ENCODE results near the gene POLR2C. TPM values are rescaled to one million over a fixed set of nuclear protein-coding genes. Genes with fewer than 3 reads are reported as not detected.

POLR2C gene
- total RNA-seq, 1 donor from 2014 or later: 52.7 TPM

Other genes with a start within 250 kb of the POLR2C start
- 81.4 TPM for gene ARL2BP, start 217.4 kb upstream of the POLR2C start, total RNA-seq
- 1.2 TPM for gene PLLP, start 178.0 kb upstream of the POLR2C start, total RNA-seq
- not detected for gene CCL22, start 103.9 kb upstream of the POLR2C start, total RNA-seq
- gene CX3CL1, start 90.2 kb upstream of the POLR2C start, total RNA-seq: 2.5 TPM
- not detected for gene CCL17, start 57.9 kb upstream of the POLR2C start, total RNA-seq
- gene CIAPIN1, start 15.3 kb upstream of the POLR2C start, total RNA-seq: 51.5 TPM
- 20.9 TPM for gene COQ9, start 15.2 kb upstream of the POLR2C start, total RNA-seq
- 65.0 TPM for gene DOK4, start 23.8 kb downstream of the POLR2C start, total RNA-seq
- gene CCDC102A, start 73.9 kb downstream of the POLR2C start, total RNA-seq: 1.7 TPM
- gene ADGRG5, start 80.0 kb downstream of the POLR2C start, total RNA-seq: not detected
- gene ADGRG1, start 166.0 kb downstream of the POLR2C start, total RNA-seq: 31.4 TPM
- 0.16 TPM for gene ADGRG3, start 205.6 kb downstream of the POLR2C start, total RNA-seq
- gene DRC7, start 232.1 kb downstream of the POLR2C start, total RNA-seq: 0.78 TPM

All from occipital lobe (tissue), 1 donor.